GM23338 (cell line): ENCODE data around the gene CCDC85B. TPM values are rescaled to one million over a fixed set of nuclear protein-coding genes. Genes with fewer than 3 reads are reported as not detected.
A peak's percentile ranks its signal among the peaks of the same experiment; 100 is the strongest.

Experiments used
- ATAC-seq: fragments of 200-7000 bp; cut with Tn5 transposase; 3 replicates; pipeline ENCODE4 v1.9.1; 2020
- DNase-seq: peaks from one replicate; pipeline ENCODE4 v3.0.0-alpha.2; 2015; ENCODE audit warnings: low spot score
- H2AFZ ChIP-seq: fragments of 200-600 bp; sonication (generic); 2 replicates; pipeline ENCODE4 v1.8.0; 2016; ENCODE audit warnings: antibody characterized with exemption, mild to moderate bottlenecking, moderate library complexity
- H3F3A ChIP-seq: fragments of 200-600 bp; sonication (generic); replicated peaks from 2 replicates; pipeline ENCODE4 v1.8.0; 2017; ENCODE audit warnings: antibody characterized with exemption, mixed run types, low read depth
- H3K27ac ChIP-seq: fragments of 200-600 bp; sonication (generic); 2 replicates; pipeline ENCODE4 v1.6.1; 2016; ENCODE audit warnings: low read depth
- H3K27me3 ChIP-seq: fragments of 200-600 bp; sonication (generic); 2 replicates; pipeline ENCODE4 v1.8.0; 2016; ENCODE audit warnings: mild to moderate bottlenecking, mixed run types, moderate library complexity; ENCODE audit not compliant: insufficient read depth
- H3K36me3 ChIP-seq: fragments of 200-600 bp; sonication (generic); 2 replicates; pipeline ENCODE4 v1.8.0; 2016; ENCODE audit warnings: mild to moderate bottlenecking; ENCODE audit not compliant: insufficient read depth
- H3K4me1 ChIP-seq: fragments of 200-600 bp; sonication (generic); 2 replicates; pipeline ENCODE4 v1.8.0; 2016; ENCODE audit warnings: mild to moderate bottlenecking, moderate library complexity; ENCODE audit not compliant: insufficient read depth
- H3K4me2 ChIP-seq: fragments of 200-600 bp; sonication (generic); 2 replicates; pipeline ENCODE4 v1.7.1; 2017; ENCODE audit warnings: mixed run types
- H3K4me3 ChIP-seq: fragments of 200-600 bp; sonication (generic); 2 replicates; pipeline ENCODE4 v1.6.1; 2016; ENCODE audit warnings: mixed run types
- H3K79me2 ChIP-seq: fragments of 200-600 bp; sonication (generic); replicated peaks from 2 replicates; pipeline ENCODE4 v1.8.0; 2017; ENCODE audit warnings: mild to moderate bottlenecking; ENCODE audit not compliant: insufficient read depth
- H3K9me2 ChIP-seq: fragments of 200-600 bp; sonication (generic); 2 replicates; pipeline ENCODE4 v1.8.0; 2017; ENCODE audit not compliant: insufficient read depth
- H4K20me1 ChIP-seq: fragments of 200-600 bp; sonication (generic); replicated peaks from 2 replicates; pipeline ENCODE4 v1.8.0; 2017; ENCODE audit warnings: mild to moderate bottlenecking; ENCODE audit not compliant: insufficient read depth
- H3K27ac Mint-ChIP-seq: 2 replicates; pipeline ENCODE4 v1.8.0; 2020; ENCODE audit warnings: inconsistent platforms, mild to moderate bottlenecking, moderate library complexity, mixed read lengths
- H3K27me3 Mint-ChIP-seq: 3 replicates; pipeline ENCODE4 v1.8.0; 2022; ENCODE audit warnings: low read depth, mild to moderate bottlenecking, moderate library complexity, mixed read lengths, inconsistent platforms; ENCODE audit not compliant: insufficient read depth, poor library complexity
- H3K36me3 Mint-ChIP-seq: 3 replicates; pipeline ENCODE4 v1.8.0; 2021; ENCODE audit warnings: low read depth, mild to moderate bottlenecking, inconsistent platforms, moderate library complexity, mixed read lengths
- H3K4me1 Mint-ChIP-seq: 3 replicates; pipeline ENCODE4 v1.8.0; 2020; ENCODE audit warnings: mild to moderate bottlenecking, inconsistent platforms, mixed read lengths
- H3K4me3 Mint-ChIP-seq: 3 replicates; pipeline ENCODE4 v1.8.0; 2021; ENCODE audit warnings: moderate library complexity, mild to moderate bottlenecking, inconsistent platforms, mixed read lengths
- H3K9me3 Mint-ChIP-seq: 3 replicates; pipeline ENCODE4 v1.8.0; 2020; ENCODE audit warnings: moderate library complexity, mild to moderate bottlenecking, inconsistent platforms, mixed read lengths
- CREB1 ChIP-seq: fragments of 250-450 bp; sonication (Bioruptor Pico); IDR thresholded peaks from 2 replicates; pipeline ENCODE4 v1.5.0; 2020; ENCODE audit warnings: low read depth, mild to moderate bottlenecking, moderate library complexity
- EZH2 ChIP-seq: fragments of 200-600 bp; sonication (generic); IDR thresholded peaks from one replicate; pipeline ENCODE4 v1.8.0; 2017; ENCODE audit warnings: antibody characterized with exemption, mild to moderate bottlenecking, low read depth; ENCODE audit not compliant: unreplicated experiment
- EZH2phosphoT487 ChIP-seq: fragments of 200-600 bp; sonication (generic); IDR thresholded peaks from one replicate; pipeline ENCODE4 v1.8.1; 2018; ENCODE audit warnings: antibody characterized with exemption; ENCODE audit not compliant: unreplicated experiment
- JUNB ChIP-seq: IDR thresholded peaks from one replicate; pipeline ENCODE4 v1.6.1; 2016; ENCODE audit warnings: antibody characterized with exemption; ENCODE audit not compliant: unreplicated experiment
- NANOG ChIP-seq: IDR thresholded peaks from 2 replicates; pipeline ENCODE4 v1.6.1; 2016; ENCODE audit warnings: antibody characterized with exemption, borderline replicate concordance
- POLR2AphosphoS5 ChIP-seq: IDR thresholded peaks from 2 replicates; pipeline ENCODE4 v1.6.1; 2016; ENCODE audit warnings: antibody characterized with exemption, low read depth
- REST ChIP-seq: IDR thresholded peaks from one replicate; pipeline ENCODE4 v1.6.1; 2018; ENCODE audit warnings: antibody characterized with exemption; ENCODE audit not compliant: unreplicated experiment
- ZNF331 ChIP-seq: fragments of 250-450 bp; sonication (Bioruptor Pico); IDR thresholded peaks from 2 replicates; pipeline ENCODE4 v1.5.0; 2020; ENCODE audit warnings: low read depth, mild to moderate bottlenecking, moderate library complexity
- ZNF462 ChIP-seq: fragments of 250-450 bp; sonication (Bioruptor Pico); IDR thresholded peaks from 2 replicates; pipeline ENCODE4 v1.5.0; 2020; ENCODE audit warnings: mild to moderate bottlenecking, moderate library complexity
- polyA plus RNA-seq: library from polyadenylated mRNA; unstranded; fragments of >200 nt; fragmentation: Nextera tagmentation; extraction: Ambion mirVana; gene quantifications from 2 replicates; pipeline ENCODE4 v1.2.1, GENCODE V29; 2016
- total RNA-seq: library from RNA; depleted of rRNA; stranded (reverse); fragments of >200 nt; shearing (Covaris generic); gene quantifications from 2 replicates; pipeline ENCODE4 v1.2.3, GENCODE V29; 2014
- TF ChIP-seq, protein P1 (sequence below): IDR thresholded peaks from 2 replicates; pipeline ENCODE4 v1.6.1; 2016; ENCODE audit warnings: antibody characterized with exemption
- TF ChIP-seq, protein P2 (sequence below), 2 experiments: fragments of 200-600 bp in 1 of 2; sonication (generic) in 1 of 2; conservative IDR thresholded peaks; 2 replicates each; pipeline versions ENCODE4 v1.5.1 to v1.6.1; 2016 to 2017; ENCODE audit warnings: antibody characterized with exemption in 2 of 2, low read depth in 2 of 2, mild to moderate bottlenecking in 2 of 2, moderate library complexity in 1 of 2

The CCDC85B gene
- total and polyA plus RNA-seq, 2 experiments from 2014 or later = 54.5 to 66.3 TPM

- TF ChIP-seq, protein P1, sequence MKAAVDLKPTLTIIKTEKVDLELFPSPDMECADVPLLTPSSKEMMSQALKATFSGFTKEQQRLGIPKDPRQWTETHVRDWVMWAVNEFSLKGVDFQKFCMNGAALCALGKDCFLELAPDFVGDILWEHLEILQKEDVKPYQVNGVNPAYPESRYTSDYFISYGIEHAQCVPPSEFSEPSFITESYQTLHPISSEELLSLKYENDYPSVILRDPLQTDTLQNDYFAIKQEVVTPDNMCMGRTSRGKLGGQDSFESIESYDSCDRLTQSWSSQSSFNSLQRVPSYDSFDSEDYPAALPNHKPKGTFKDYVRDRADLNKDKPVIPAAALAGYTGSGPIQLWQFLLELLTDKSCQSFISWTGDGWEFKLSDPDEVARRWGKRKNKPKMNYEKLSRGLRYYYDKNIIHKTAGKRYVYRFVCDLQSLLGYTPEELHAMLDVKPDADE = no peak
Measured at GRCh38 chr11:65927904-65928397, 37.5 kb downstream of the CCDC85B start (continued).

DNA sequence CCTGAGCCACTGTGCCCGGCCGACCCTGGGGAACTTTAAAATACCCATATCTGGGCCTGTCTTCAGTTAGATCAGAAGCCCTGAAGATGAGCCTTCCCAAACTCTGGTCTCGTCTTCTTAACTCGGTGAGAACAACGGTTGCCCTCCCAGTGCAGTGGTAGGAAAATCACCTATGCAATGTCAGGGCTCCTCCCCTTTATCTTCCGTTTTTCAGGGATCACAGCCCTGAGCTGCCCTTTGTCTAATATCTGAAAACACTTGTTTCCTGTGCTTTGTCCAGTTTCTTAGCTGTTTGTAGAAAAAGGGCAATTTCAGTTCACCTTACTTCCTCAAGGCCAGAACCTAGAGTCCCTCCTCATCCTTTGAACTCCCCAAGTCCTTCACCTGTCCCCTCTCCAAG, 38.2 kb downstream of the CCDC85B start:
- H3K27ac ChIP-seq = 0 out of 2 replicates have a peak overlapping the region, but pooled peaks have one; percentile 63
- peaks cover 7% of the 10 kb centered on the region for H3K4me1 ChIP-seq
- H3K4me2 ChIP-seq = no peak overlapping the region
- H3K4me3 Mint-ChIP-seq = no peak overlapping the region
- no peaks in the 10 kb centered on the region for H3K9me3 Mint-ChIP-seq
- peak overlapping the region; percentile 14; the same call in 1 of the 2 replicates for H2AFZ ChIP-seq
- H4K20me1 ChIP-seq = no peaks in the 10 kb centered on the region
- H3K79me2 ChIP-seq = no peaks in the 10 kb centered on the region
- ATAC-seq (no peak), DNase-seq (no peak)
- peaks cover 23% of the 10 kb centered on the region for H3K4me1 Mint-ChIP-seq
- H3K27me3 Mint-ChIP-seq = peaks cover 6% of the 10 kb centered on the region
- no peaks in the 10 kb centered on the region for H3K36me3 ChIP-seq
- 0 out of 2 replicates have a peak, but pooled peaks cover 5% of the 10 kb centered on the region for H3F3A ChIP-seq
- no peak overlapping the region for H3K27ac Mint-ChIP-seq
- H3K27me3 ChIP-seq = no peaks in the 10 kb centered on the region
- no peak overlapping the region for H3K4me3 ChIP-seq
- H3K36me3 Mint-ChIP-seq = no peaks in the 10 kb centered on the region
- no peaks in the 10 kb centered on the region for H3K9me2 ChIP-seq
- no peak for TF ChIP-seq REST
- no peak for TF ChIP-seq ZNF331 (CRISPR knock-in tag)
- TF ChIP-seq POLR2AphosphoS5 = no peak
- TF ChIP-seq, protein P1 = no peak
- TF ChIP-seq, protein P2, sequence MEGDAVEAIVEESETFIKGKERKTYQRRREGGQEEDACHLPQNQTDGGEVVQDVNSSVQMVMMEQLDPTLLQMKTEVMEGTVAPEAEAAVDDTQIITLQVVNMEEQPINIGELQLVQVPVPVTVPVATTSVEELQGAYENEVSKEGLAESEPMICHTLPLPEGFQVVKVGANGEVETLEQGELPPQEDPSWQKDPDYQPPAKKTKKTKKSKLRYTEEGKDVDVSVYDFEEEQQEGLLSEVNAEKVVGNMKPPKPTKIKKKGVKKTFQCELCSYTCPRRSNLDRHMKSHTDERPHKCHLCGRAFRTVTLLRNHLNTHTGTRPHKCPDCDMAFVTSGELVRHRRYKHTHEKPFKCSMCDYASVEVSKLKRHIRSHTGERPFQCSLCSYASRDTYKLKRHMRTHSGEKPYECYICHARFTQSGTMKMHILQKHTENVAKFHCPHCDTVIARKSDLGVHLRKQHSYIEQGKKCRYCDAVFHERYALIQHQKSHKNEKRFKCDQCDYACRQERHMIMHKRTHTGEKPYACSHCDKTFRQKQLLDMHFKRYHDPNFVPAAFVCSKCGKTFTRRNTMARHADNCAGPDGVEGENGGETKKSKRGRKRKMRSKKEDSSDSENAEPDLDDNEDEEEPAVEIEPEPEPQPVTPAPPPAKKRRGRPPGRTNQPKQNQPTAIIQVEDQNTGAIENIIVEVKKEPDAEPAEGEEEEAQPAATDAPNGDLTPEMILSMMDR (conservative IDR thresholded peaks at IDR 0.05; ENCODE audit: low read depth in 2 of 2) = no peak
- no peak for TF ChIP-seq CREB1 (CRISPR knock-in tag)
- no peak for TF ChIP-seq JUNB
- no peak for TF ChIP-seq EZH2phosphoT487
- TF ChIP-seq ZNF462 (CRISPR knock-in tag) = no peak
- no peak for TF ChIP-seq EZH2
- TF ChIP-seq NANOG = no peak
